Germinal center (tissue), 1 donor: ENCODE data around the gene TBX2.

ENCODE experiments used
- DNase-seq: peaks from one replicate; pipeline ENCODE4 v3.0.0; 2012; ENCODE audit warnings: mixed read lengths, low spot score

TBX2 gene

GRCh38 chr17:61454381-61455323 is 55.0 kb downstream of the TBX2 start:
- DNase-seq, result no peak

- DNase-seq, result no peak
Observed at GRCh38 chr17:61455324-61456060, 55.8 kb downstream of the TBX2 start.

- DNase-seq, result no peak
Observed at GRCh38 chr17:61456061-61456681, 56.5 kb downstream of the TBX2 start.

- no peak for DNase-seq
Observed at GRCh38 chr17:61456688-61457225, 57.1 kb downstream of the TBX2 start.

GRCh38 chr17:61457226-61457983 is 57.8 kb downstream of the TBX2 start:
- no peak for DNase-seq

GRCh38 chr17:61458000-61458399 is 58.4 kb downstream of the TBX2 start:
- no peak for DNase-seq

- no peak for DNase-seq
Observed at GRCh38 chr17:61458421-61459141, 58.9 kb downstream of the TBX2 start.
